ENCODE data around the gene CTDP1. TPM values are rescaled to one million over a fixed set of nuclear protein-coding genes. Genes with fewer than 3 reads are reported as not detected.

The CTDP1 gene
- total RNA-seq, 4 donors from 2014 or later, result 18.6 to 35.3 (median 27.4) TPM

- Histone ChIP-seq H3K4me3 (no peak overlapping the region), H3K27ac (no peak overlapping the region), H3K9me3 (no peaks in the 10 kb centered on the region), H3K27me3 (peaks cover 10% of the 10 kb centered on the region), H3K4me1 (peaks cover 11% of the 10 kb centered on the region), H3K36me3 (no peaks in the 10 kb centered on the region)
- WGBS, result 91% methylated on average over 15 of the region's 21 CpGs
- no peak for DNase-seq (ENCODE audit: low spot score in 2 of 2)
- TF ChIP-seq POLR2A (IDR thresholded peaks at IDR 0.05) (no peak), EP300 (IDR thresholded peaks at IDR 0.05) (no peak), CTCF (IDR thresholded peaks at IDR 0.05) (no peak), POLR2AphosphoS5 (IDR thresholded peaks at IDR 0.05) (no peak)
These were observed 34.2 kb upstream of the CTDP1 start for GRCh38 chr18:79645291-79645983.

GRCh38 chr18:79647307-79647706 is 32.3 kb upstream of the CTDP1 start:
- Histone ChIP-seq H3K27ac (no peak overlapping the region), H3K27me3 (peaks cover 5% of the 10 kb centered on the region), H3K4me3 (no peak overlapping the region), H3K9me3 (no peaks in the 10 kb centered on the region), H3K36me3 (no peaks in the 10 kb centered on the region), H3K4me1 (peaks cover 11% of the 10 kb centered on the region)
- no peak for TF ChIP-seq POLR2AphosphoS5 (IDR thresholded peaks at IDR 0.05)
- TF ChIP-seq CTCF (IDR thresholded peaks at IDR 0.05), result no peak
- TF ChIP-seq POLR2A (IDR thresholded peaks at IDR 0.05), result no peak
- TF ChIP-seq EP300 (IDR thresholded peaks at IDR 0.05), result no peak
- no peak for DNase-seq (ENCODE audit: low spot score in 2 of 2)
- 7% methylated on average over 1 of the region's 1 CpG for WGBS

GRCh38 chr18:79650959-79651358 is 28.6 kb upstream of the CTDP1 start:
- Histone ChIP-seq H3K36me3 (no peaks in the 10 kb centered on the region), H3K4me3 (no peak overlapping the region), H3K27me3 (no peaks in the 10 kb centered on the region), H3K27ac (no peak overlapping the region), H3K4me1 (no peaks in the 10 kb centered on the region), H3K9me3 (no peaks in the 10 kb centered on the region)
- DNase-seq (ENCODE audit: low spot score in 2 of 2), result no peak
- WGBS, result 87% methylated on average over 11 of the region's 11 CpGs
- TF ChIP-seq CTCF (IDR thresholded peaks at IDR 0.05) (no peak), POLR2AphosphoS5 (IDR thresholded peaks at IDR 0.05) (no peak), EP300 (IDR thresholded peaks at IDR 0.05) (no peak), POLR2A (IDR thresholded peaks at IDR 0.05) (no peak)

- H3K36me3 ChIP-seq, result no peaks in the 10 kb centered on the region
- peaks cover 5% of the 10 kb centered on the region for H3K27me3 ChIP-seq
- H3K4me1 ChIP-seq, result no peaks in the 10 kb centered on the region
- H3K4me3 ChIP-seq, result no peak overlapping the region
- H3K9me3 ChIP-seq, result no peaks in the 10 kb centered on the region
- DNase-seq (ENCODE audit: low spot score in 2 of 2), result no peak
- WGBS, result 82% methylated on average over 21 of the region's 21 CpGs
- no peak for TF ChIP-seq EP300 (IDR thresholded peaks at IDR 0.05)
- TF ChIP-seq CTCF (IDR thresholded peaks at IDR 0.05), result no peak
- no peak for TF ChIP-seq POLR2AphosphoS5 (IDR thresholded peaks at IDR 0.05)
- TF ChIP-seq POLR2A (IDR thresholded peaks at IDR 0.05), result no peak
- no peak overlapping the region for H3K27ac ChIP-seq
These were observed 22.1 kb upstream of the CTDP1 start for GRCh38 chr18:79657342-79657996.

GRCh38 chr18:79658366-79658765 is 21.2 kb upstream of the CTDP1 start:
- H3K27ac ChIP-seq, result no peak overlapping the region
- 84% methylated on average over 12 of the region's 12 CpGs for WGBS

More at GRCh38 chr18:79658366-79658765, 21.2 kb upstream of the CTDP1 start:
- DNase-seq (ENCODE audit: low spot score in 2 of 2), result no peak
- no peak for TF ChIP-seq POLR2AphosphoS5 (IDR thresholded peaks at IDR 0.05)
- TF ChIP-seq EP300 (IDR thresholded peaks at IDR 0.05), result no peak
- no peak for TF ChIP-seq CTCF (IDR thresholded peaks at IDR 0.05)
- TF ChIP-seq POLR2A (IDR thresholded peaks at IDR 0.05), result no peak
- H3K4me3 ChIP-seq, result no peak overlapping the region
- H3K36me3 ChIP-seq, result no peaks in the 10 kb centered on the region
- no peaks in the 10 kb centered on the region for H3K4me1 ChIP-seq
- no peaks in the 10 kb centered on the region for H3K9me3 ChIP-seq
- peaks cover 5% of the 10 kb centered on the region for H3K27me3 ChIP-seq

Data from suprapubic skin (tissue), 4 donors.